Activated CD8-positive, alpha-beta memory T cell treated with anti-CD3 and anti-CD28 coated beads for 48 hours (primary cell): Measurements from ENCODE around the gene CNKSR3.

Experiments used
- DNase-seq, 3 experiments: peaks; one replicate each; pipeline ENCODE4 v3.0.0-alpha.2; 2020; ENCODE audit warnings: low read depth in 2 of 3, low spot score in 2 of 3

Gene CNKSR3

GRCh38 chr6:154428897-154429296, 81.6 kb downstream of the CNKSR3 start:
- DNase-seq = no peak

- no peak for DNase-seq
Observed at GRCh38 chr6:154427446-154427845, 83.0 kb downstream of the CNKSR3 start.

GRCh38 chr6:154426997-154427396, 83.5 kb downstream of the CNKSR3 start:
- no peak for DNase-seq

GRCh38 chr6:154425034-154425433, 85.5 kb downstream of the CNKSR3 start:
- DNase-seq = no peak

GRCh38 chr6:154414021-154414813, 96.3 kb downstream of the CNKSR3 start:
- no peak for DNase-seq

- DNase-seq = no peak
Observed at GRCh38 chr6:154412106-154412820, 98.2 kb downstream of the CNKSR3 start.

GRCh38 chr6:154411076-154411475, 99.4 kb downstream of the CNKSR3 start:
- no peak for DNase-seq

- no peak for DNase-seq
Observed at GRCh38 chr6:154410619-154411072, 99.8 kb downstream of the CNKSR3 start.

GRCh38 chr6:154408891-154409500, 101.5 kb downstream of the CNKSR3 start:
- no peak for DNase-seq

GRCh38 chr6:154407440-154407839, 103.0 kb downstream of the CNKSR3 start:
- DNase-seq = no peak

- DNase-seq = no peak
Observed at GRCh38 chr6:154406869-154407268, 103.6 kb downstream of the CNKSR3 start.

GRCh38 chr6:154406301-154406700, 104.2 kb downstream of the CNKSR3 start:
- no peak for DNase-seq

GRCh38 chr6:154404791-154405400, 105.6 kb downstream of the CNKSR3 start:
- no peak for DNase-seq

GRCh38 chr6:154403788-154404187, 106.7 kb downstream of the CNKSR3 start:
- DNase-seq = no peak

GRCh38 chr6:154402081-154402780, 108.3 kb downstream of the CNKSR3 start:
- no peak for DNase-seq

GRCh38 chr6:154399097-154399496, 111.4 kb downstream of the CNKSR3 start:
- no peak for DNase-seq

GRCh38 chr6:154397491-154398195, 112.8 kb downstream of the CNKSR3 start:
- DNase-seq = no peak

GRCh38 chr6:154395878-154396277, 114.6 kb downstream of the CNKSR3 start:
- DNase-seq = no peak

GRCh38 chr6:154395316-154395715, 115.2 kb downstream of the CNKSR3 start:
- DNase-seq = no peak

GRCh38 chr6:154394571-154394970, 115.9 kb downstream of the CNKSR3 start:
- no peak for DNase-seq
